ENCODE measurements around the gene RGL1.

The RGL1 gene

DNA sequence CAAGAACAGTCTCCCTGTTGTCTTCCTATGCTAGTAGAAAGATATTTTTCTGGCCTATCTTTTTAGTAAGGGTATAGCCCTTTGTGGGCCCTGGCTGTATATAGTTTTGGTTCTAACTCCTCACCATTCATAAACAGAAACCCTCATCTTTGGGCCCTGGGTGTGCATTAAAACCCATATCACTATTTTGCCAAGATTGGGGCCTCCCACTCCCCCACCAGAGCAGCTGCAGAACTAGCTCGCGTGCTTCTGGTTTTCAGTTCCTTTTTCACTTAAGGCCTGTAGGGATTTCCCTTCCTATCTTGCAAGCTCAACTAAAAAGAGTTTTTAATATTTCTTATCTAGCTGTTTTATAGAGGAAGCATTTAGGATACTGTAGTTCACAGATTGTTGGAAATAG lies 106.4 kb downstream of the RGL1 start:
- no peak overlapping the region for H3K4me3 ChIP-seq (ENCODE audit: low read depth, low read length)

DNA sequence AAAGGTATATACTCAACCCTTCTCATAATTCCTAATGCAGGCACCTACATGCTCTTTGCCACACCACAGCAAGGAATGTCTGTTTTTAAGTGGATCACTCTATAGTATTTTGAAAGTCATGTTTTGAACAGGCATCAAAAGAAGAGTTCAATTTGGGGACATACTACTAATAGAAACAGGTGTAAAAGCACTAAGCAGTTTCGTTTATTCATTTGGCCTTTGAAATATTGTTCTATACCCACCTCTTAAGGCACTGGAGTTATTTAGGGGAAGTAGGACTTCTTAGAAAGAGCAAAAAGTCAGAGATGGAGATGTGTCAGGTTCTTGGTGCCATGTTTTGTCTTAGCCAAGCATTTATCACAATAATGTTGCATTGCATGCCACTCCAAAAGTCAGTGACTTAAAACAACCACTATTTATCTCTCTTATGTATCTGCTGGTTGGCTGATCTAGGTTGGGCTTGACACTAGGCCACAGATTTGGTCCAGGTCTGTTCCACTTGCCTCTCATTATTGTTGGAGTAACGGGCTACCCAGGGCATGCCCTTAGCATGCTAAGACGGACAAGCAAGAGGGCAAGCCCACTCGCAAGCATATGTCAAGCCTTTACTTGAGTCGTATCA lies 107.5 kb downstream of the RGL1 start:
- no peak overlapping the region for H3K4me3 ChIP-seq (ENCODE audit: low read depth, low read length)

DNA sequence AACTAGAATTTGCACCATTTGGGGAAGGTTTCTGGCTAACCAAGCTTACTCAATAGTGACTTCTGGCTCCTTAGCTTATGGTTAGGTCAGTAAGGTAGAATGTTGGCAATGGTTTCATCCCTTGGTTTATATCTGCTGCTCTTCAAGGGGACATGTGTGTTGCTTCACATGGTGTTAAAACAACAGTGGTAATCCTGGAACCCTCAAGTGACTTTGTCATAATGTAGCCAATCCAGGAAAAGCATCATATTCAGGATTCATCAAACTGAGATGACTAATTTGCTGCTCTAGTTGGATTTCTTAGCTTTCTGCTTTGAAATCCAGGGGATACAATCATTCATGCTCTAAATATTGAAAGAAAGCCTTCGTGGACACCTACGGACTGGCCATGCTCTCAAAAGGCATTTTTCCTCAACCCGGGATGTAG lies 108.7 kb downstream of the RGL1 start:
- H3K4me3 ChIP-seq (ENCODE audit: low read depth, low read length), result no peak overlapping the region

DNA sequence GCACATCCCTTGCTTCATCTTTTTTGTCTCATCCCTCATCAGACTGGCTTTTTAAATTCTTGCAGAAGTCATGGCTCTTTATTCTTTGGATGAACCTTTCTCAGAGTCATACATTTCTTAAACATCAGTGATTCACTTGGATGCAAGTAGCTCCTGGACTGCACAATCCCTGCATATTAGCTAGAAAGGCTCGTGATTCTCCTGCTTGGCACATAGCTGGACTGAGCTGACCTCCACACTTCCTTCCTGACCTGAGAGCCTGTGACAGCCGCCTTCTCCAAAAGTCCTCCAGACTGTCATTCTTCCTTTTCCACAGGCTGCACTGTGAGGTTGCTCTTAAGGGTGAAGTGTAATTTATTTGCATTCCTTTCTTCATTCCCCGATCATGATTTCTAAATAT lies 109.4 kb downstream of the RGL1 start:
- no peak overlapping the region for H3K4me3 ChIP-seq (ENCODE audit: low read depth, low read length)

DNA sequence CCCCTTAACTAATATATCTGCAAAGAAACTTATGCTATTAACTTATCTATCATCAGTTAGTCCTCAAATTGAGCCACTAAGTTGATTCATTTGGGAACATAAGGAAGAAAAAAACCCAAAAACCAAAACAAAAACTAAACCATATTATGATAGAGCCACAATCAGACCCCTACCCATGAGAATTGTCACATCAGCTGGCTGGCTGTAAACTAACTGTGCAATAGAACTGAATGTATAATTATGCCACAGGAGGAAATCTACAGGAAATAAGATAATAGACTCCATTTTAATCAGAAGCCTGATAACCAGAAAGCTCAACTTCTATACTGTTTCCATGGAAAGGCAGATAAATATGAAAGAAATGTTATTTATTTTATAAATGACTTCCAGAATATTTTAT lies 110.0 kb downstream of the RGL1 start:
- H3K4me3 ChIP-seq (ENCODE audit: low read depth, low read length), result no peak overlapping the region

DNA sequence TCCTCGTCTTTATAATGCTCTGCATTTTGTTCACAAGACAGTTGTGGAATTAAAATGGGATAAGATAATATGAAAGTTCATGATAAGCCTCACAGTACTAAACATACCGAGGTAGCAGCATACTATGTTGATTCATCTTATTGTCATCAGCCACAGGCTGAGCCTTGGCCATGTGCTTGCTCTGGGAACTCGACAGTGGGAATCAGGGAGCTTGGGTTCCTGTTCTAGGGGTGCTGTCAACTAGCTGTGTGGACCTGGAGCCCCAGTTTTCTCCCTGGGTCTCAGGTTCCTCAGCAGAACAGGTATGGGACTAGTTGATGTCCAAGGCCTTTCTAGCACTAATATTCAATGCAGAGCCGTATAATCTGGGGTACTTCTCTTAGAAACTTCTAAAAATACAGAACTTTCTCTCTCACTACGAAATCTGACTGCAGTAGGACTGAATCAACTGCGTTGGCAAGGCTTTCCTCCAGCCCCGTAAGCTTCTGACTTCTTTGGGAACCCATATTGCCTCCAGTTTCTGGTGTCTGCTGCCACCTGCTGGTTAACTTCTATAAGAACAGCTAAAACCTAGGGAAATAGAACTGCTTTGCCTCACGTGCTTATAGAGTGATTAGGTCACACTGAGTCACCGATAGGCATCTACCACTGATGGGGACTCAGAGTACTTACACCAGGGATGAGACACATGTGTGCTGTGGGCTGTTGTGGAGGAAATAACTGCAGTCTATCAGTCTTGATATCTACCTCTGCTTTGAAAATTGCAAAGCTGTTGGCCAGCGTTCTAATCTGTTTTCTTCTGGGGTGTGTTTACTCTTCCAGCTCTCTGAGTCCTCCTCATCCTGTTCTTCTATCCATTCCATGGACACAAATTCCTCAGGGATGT lies 110.9 kb downstream of the RGL1 start:
- H3K4me3 ChIP-seq (ENCODE audit: low read depth, low read length), result no peak overlapping the region

DNA sequence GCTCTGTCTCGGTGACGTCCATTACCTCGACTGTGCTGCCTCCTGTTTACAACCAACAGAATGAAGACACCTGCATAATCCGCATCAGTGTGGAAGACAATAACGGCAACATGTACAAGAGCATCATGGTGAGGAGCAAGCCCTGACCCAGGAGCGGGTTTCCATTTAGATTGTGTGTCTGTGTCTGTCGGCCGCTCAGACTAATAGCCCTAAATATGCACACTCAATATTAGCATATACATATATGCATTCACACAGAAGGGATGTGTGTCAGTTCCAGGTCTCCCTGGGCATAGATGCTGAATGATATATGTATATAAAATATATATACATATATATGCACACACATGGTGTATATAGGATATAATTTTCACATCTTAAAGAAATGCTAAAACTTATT lies 111.7 kb downstream of the RGL1 start:
- H3K4me3 ChIP-seq (ENCODE audit: low read depth, low read length), result no peak overlapping the region

DNA sequence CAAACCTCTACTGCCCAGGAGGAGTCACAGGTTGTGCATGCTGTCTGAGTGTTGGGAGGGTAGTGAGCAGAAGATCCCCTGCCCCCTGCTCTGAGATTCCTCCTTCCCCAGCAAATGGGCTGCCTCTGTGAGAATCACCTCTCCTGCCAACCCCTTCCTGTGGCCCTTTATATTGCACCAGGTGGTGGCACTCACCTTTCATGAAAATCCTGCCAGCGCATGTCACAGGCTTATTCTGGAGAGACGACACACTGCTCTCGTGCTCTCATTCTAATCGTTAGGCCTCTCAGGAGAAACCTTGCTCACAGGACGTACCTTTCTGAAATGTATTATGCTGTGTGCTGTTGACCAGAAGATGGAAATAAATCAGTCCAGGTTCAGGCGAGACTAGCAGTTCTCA lies 113.7 kb downstream of the RGL1 start:
- H3K4me3 ChIP-seq (ENCODE audit: low read depth, low read length), result no peak overlapping the region

DNA sequence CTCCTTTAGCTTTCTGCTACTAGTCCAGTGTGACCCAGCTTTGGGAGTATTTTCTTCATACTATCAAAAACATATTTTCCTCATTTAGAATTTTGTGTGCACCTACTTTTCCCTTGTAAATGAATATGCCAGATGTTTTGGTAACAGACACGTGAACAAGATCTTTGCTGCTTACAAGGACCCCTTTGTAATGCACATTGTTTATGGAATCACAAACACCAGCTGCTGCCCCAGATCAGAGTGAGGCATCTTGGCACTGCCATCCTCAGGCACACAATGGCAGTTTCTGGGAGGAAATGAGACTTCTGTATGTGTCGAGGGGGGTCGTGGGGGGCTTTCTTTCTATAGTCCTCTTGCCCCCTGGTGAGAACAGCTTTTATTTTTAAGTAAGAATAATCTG lies 115.7 kb downstream of the RGL1 start:
- H3K4me3 ChIP-seq (ENCODE audit: low read depth, low read length), result no peak overlapping the region

DNA sequence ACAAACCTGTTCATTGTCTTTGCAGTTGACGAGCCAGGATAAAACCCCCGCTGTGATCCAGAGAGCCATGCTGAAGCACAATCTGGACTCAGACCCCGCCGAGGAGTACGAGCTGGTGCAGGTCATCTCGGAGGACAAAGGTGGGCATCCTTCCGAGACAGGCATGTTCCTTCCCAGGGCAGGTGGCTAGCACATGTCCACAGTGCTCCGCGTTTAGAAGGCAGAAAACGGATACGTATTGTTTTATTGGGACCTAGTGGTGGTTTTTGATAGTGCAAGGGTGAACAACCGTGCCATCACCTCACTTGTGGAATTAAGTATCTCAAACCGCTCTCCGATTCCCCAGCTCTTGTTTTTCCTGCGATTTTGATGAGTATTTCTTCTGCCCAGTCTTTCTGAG lies 117.3 kb downstream of the RGL1 start:
- H3K4me3 ChIP-seq (ENCODE audit: low read depth, low read length), result no peak overlapping the region

DNA sequence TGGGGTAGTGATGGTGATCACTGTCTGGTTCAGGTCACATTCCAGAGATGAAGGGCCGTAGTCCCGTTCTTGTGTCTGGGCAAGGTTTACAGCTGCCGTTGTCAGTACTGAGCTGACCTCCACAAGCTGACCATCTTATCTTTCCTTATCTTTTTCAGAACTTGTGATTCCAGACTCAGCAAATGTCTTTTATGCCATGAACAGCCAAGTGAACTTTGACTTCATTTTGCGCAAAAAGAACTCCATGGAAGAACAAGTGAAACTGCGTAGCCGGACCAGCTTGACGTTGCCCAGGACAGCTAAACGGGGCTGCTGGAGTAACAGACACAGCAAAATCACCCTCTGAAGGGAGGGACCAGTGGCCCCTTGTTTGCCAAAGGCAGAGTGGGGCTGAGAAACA lies 121.0 kb downstream of the RGL1 start:
- H3K4me3 ChIP-seq (ENCODE audit: low read depth, low read length), result no peak overlapping the region

DNA sequence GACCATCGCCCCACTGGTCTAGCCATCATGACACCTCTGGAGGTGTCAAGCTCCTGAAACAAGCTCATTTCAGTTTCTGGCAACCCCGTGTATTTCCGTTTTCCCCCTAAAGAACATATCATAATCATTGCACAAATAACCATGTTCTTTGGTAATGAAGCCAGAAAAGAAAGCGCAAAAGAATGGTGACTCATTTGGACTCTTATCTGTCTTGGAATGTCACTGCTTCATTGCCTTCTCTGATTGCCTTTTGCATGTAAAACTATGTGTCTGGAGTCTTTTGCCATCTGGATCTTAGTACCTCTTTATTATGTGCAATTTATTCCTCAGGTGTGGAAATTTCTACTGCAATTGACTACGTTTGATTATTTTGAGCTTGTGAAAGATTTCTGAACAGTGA lies 122.1 kb downstream of the RGL1 start:
- no peak overlapping the region for H3K4me3 ChIP-seq (ENCODE audit: low read depth, low read length)

DNA sequence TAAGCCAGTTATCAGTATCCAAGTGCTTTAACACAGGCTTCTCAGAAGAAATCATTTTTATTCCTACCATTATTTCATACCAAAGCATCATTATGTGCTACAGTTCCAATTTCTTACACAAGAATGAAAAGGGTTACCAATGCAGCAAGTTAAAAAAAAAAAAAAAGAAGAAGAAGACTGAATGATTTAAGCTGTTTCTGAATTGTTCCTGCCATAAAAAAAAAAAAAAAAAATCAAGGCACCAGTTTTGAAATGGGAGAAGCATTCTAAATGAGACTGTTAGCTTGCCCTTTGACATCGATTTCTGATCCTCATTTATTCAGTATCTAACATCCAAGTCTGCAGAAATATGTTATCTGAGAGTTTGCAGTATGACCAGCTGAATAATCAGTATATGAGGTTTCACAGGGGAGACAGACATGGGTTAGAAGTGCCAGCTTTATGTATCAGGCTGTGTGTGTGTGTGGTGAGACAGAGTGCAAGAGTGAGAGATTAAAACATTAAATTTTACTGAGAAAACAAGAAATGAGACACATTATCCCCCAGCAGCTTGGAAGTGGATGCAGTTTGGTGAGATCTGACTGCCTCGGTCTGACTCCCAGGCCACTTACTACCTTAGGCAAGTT lies 126.8 kb downstream of the RGL1 start:
- H3K4me3 ChIP-seq (ENCODE audit: low read depth, low read length), result no peak overlapping the region

DNA sequence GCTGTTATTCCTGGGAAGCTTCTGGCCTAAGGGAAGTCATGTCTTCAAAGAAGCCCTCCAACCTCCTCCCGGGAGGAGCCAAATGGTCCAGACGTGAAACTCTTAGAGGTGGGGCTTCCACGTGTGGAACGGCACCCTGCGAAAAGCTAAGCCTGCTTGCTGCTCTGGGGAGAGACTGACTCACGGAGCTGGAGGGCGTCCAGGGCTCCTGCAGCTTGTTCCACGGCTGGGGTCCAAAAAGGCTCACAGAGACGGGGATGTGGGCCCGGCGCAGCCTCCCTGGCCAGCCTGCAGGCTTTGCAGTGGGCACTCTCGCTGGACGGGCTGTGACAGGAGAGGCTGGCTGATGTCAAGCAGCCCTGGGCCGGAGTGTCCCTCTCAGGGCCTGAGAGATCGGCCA lies 127.5 kb downstream of the RGL1 start:
- H3K4me3 ChIP-seq (ENCODE audit: low read depth, low read length), result no peak overlapping the region

DNA sequence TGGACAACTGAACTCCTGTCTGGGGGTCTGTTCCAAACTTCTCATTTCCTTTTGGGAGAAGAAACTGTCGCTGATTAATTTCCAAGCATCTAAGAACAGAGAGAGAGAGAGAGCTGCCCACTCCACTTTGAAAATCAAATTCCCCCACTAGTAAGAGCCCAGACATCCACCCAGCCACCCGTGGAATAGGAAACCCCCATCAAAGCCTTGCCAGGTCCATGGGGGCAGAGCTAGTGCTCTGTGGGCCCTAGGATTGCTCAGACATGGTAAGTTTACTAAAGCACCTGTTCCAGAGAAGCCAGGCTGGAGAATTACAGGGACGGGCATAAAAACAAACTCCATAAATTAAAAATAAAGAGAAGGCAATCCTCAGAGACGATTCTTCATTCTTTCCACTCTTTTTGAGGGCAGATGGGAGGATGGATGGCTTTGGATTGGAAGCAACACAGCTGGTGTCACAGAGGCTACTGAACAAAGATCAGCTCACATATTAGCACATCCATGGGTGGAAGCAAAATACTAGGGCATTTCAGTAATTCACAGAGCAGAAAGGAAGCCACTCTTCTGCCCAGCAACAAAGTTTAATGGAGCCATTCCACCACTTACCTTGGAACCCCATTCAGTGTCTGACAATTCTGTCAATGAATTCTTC lies 128.7 kb downstream of the RGL1 start:
- H3K4me3 ChIP-seq (ENCODE audit: low read depth, low read length), result no peak overlapping the region

DNA sequence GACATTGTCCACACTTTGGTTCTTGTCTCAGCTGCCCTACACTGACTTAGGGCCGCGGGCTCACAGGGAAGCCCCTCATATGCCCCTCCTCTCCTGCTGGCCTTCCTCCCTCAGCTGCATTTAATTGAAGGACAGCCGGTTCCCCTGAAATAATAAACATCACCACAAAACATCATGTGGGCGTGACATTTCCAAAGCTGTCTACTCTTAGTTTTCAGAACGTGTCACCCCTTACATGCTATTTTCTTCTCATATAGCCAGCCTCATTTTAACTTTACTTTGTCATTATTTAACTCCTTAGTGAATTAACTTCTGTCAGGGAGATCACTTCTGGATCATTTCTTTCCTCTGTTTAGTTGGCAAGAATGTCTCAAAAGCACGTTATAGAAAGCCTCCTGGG lies 129.4 kb downstream of the RGL1 start:
- no peak overlapping the region for H3K4me3 ChIP-seq (ENCODE audit: low read depth, low read length)

DNA sequence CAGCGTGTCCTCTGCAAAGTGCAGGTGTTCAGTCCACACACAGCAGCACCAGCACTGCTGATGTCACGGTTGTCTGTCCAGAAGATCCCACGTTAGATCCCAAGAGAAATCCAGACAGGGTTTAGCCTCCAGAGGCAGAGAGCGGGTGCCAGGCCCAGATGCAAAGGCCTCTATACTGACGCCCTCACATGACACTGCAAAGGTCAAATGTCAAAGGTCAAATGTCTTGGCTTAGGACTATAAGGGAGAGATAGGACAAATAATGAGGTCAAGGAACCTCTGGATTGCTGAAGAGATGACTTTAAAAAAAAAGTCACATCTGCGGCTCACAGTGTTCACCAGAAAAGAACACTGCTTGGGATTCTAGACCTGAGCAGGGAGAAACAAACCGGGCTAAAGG lies 131.1 kb downstream of the RGL1 start:
- no peak overlapping the region for H3K4me3 ChIP-seq (ENCODE audit: low read depth, low read length)

DNA sequence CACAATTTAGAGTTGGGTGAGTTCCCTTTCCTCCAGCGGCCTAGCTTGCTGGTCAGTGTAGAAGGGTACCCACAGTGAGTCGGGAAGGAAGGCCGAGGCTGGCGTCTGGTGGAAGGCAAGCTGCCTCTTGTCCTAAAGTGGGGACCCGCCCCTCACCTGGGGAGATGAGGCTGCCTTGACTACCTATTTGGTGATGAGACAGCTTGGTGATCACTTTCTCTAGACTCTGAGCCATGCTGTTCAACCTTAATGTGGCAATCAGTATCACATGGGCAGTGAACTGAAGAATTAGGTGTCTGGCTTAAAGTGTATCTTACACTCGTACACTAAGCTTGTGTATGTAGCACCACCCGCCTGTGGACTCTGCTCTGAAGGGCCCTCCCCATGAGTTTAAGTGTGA lies 131.9 kb downstream of the RGL1 start:
- no peak overlapping the region for H3K4me3 ChIP-seq (ENCODE audit: low read depth, low read length)

DNA sequence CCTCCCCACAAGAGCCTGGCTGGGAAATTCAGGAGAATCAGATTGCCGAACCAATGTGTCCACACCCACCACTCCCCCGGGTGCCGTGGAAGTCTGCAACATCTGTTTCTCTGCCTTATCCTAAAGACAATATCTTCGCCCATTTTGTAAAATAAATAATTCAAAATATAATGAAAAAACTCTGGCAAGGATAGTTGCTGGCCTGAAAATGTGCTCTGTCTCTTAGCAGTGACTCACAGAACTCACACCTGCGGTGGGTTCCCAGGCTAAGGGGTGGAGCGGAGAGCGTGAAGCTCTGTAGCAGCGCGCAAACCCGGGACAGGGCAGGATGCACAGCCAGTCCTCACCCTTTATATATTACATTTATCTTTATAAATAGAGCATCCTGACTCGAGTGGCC lies 132.7 kb downstream of the RGL1 start:
- no peak overlapping the region for H3K4me3 ChIP-seq (ENCODE audit: low read depth, low read length)

DNA sequence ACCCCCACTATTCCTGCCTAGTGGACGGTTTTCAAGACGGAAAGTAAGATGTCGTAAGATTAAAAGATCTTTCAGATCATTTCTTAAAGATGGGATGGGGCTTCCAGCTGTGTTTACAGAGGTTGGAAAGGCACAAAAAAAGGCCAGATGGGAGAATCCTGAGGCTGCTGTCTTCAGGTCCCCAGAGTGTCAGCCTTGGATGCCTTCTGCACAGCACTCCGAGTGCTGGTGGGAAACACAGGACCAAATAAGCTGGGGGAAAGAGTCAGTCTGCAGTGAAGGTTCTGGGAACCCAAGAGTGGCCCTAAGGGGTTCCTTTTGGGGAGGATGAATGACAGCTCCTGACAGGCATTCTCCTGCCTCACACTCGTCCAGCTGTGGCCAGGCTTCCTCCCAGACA lies 136.1 kb downstream of the RGL1 start:
- no peak overlapping the region for H3K4me3 ChIP-seq (ENCODE audit: low read depth, low read length)

DNA sequence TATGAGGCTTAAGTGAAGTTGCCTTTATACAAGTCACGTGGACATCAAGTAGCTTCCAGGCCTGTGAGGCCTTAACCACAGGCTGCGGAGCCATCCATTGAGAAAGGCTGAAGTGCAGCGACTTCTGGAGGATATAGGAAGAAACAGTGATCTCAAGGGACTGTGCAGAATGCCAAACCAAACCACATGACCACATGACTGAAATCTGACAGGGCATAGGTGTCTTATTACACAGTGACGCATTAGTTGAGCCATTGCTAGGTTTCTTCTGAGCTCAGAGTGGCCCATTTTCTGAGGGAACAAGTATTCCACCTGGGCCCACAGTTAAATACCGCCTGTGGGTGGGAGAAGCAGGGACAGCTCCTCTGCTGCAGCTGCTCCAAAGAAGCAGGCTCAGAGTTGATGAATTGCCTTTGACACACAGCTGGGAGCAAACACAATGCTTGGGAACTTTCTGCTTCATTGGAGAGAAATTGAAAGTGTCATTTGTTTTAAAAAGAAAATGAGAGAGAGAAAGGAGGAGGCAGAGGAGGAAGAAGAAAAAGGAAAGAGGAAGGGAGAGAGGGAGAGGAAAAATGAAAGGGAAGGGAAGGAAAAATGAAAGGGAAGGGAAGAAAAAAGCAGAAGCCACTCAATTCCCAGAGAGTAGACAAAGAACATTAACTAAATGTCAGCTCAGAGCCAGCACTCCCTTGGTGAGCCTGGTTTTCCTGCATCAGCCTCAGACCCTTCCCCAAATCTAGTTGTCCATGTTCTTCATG lies 138.2 kb downstream of the RGL1 start:
- H3K4me3 ChIP-seq (ENCODE audit: low read depth, low read length), result no peak overlapping the region

Measured in iPS-11a (cell line).